ENCODE data around the gene NTMT2. TPM values are rescaled to one million over a fixed set of nuclear protein-coding genes. Genes with fewer than 3 reads are reported as not detected.

NTMT2 gene
- total RNA-seq, 1 donor: not detected

DNA sequence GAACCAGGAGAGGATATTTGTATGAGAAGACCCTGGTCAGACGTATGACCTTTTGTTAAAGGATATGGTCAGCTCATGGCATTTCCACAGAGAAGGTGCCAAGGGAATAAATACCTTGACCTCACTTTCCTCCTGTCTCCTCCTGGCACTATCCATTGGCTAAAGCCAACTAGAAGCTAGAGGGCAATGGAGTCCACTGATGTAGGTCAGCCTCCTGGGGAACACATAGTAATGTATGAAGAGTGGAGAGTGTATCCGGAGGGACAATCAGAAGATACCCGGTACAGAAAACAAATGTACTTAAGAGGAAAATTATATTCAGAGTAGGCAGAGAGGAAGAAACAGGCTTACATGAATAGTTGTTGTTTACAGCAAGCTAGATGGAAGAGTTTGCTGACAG is 698 bp upstream of the NTMT2 start:
- no peak overlapping the region for H3K4me3 ChIP-seq (ENCODE audit: low read depth, low read length)
- TF ChIP-seq, protein P1, sequence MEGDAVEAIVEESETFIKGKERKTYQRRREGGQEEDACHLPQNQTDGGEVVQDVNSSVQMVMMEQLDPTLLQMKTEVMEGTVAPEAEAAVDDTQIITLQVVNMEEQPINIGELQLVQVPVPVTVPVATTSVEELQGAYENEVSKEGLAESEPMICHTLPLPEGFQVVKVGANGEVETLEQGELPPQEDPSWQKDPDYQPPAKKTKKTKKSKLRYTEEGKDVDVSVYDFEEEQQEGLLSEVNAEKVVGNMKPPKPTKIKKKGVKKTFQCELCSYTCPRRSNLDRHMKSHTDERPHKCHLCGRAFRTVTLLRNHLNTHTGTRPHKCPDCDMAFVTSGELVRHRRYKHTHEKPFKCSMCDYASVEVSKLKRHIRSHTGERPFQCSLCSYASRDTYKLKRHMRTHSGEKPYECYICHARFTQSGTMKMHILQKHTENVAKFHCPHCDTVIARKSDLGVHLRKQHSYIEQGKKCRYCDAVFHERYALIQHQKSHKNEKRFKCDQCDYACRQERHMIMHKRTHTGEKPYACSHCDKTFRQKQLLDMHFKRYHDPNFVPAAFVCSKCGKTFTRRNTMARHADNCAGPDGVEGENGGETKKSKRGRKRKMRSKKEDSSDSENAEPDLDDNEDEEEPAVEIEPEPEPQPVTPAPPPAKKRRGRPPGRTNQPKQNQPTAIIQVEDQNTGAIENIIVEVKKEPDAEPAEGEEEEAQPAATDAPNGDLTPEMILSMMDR (IDR thresholded peaks at IDR 0.05; ENCODE audit: insufficient read depth, low read depth, low read length): no peak
- DNase-seq (ENCODE audit: low read depth): no peak

DNA sequence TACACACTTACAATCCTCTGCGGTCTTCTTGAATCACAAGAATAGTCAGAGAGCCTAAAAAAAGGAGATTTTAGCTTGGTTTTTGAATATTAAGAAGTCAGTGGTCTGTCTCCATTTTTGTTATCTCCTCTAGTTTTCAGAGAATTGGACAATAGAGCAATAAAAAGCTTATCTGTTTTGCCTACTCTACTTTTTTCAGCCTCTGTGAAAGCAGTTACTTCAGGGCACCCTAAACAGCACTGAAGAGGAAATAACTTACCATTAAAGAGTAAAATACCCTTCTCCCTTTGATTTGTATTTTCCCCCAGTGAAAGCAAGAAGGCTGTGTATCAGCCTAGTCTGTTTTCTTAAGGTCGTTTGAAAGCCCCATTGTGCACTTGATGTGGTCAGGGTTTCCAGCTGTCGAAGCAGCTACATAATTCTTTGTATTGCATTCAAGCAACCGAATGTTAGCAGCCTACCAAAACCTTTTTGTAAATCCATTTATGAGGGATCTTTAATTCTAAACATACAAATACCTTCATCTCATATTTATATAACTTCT is 1.0 kb downstream of the NTMT2 start:
- no peak overlapping the region for H3K4me3 ChIP-seq (ENCODE audit: low read depth, low read length)
- DNase-seq (ENCODE audit: low read depth): no peak
- TF ChIP-seq, protein P1 (IDR thresholded peaks at IDR 0.05; ENCODE audit: insufficient read depth, low read depth, low read length): no peak

DNA sequence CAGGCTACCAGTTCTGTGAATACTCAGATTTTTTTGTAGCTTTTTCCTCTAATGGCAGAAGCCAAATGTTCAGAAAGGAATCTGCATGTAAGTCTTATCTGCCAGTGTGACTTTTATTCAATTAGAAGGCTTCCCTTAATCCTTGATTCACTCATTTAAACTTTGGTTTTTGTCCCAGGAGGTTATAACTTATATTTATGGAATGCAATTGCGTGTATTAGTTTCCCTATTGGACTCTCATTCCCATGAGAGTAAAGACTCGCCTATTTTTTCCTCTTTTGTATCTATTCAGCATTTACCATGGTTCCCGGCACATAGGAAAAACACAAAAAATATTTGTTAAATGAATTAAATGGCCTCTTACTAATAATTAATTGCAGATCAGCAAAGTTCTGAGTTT is 3.5 kb downstream of the NTMT2 start:
- no peak for DNase-seq (ENCODE audit: low read depth)
- TF ChIP-seq, protein P1 (IDR thresholded peaks at IDR 0.05; ENCODE audit: insufficient read depth, low read depth, low read length): no peak
- no peak overlapping the region for H3K4me3 ChIP-seq (ENCODE audit: low read depth, low read length)

DNA sequence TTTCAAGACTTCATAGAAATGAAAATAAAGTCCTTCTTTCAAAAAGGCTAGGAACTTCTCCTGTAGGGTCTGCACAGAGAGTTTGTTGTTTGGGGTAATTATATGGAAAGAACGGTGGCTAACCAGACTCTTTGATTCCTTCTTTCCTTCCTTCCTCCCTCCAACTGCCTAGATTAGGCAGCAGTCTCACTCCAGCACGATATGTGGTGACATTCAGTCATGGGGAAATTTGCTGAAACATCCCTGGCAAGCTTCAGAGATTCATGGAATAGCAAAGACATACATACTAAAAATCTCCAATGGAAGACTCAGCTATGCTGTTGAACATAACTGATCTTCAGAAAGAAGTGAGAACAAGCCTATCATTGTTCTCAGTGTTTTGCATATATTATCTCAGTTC is 4.3 kb downstream of the NTMT2 start:
- TF ChIP-seq, protein P1 (IDR thresholded peaks at IDR 0.05; ENCODE audit: insufficient read depth, low read depth, low read length): no peak
- no peak overlapping the region for H3K4me3 ChIP-seq (ENCODE audit: low read depth, low read length)
- DNase-seq (ENCODE audit: low read depth): no peak

DNA sequence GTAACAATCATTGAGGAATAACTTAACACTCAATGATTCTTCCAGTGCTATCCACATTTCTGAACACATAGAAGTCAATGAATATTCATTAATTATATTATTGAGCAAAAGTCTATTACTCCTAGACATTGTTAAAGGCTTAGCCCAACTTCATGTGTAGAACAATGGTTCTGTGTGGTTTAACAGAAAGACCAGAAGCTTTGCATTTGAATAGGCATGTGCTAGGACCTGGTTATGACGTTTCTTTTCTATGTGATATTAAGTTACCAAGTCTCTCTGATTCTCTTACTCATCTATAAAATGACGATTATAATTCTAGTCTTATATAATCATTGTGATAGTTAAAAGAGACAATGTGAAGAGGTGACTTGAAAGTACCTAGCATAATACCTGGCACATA is 5.2 kb downstream of the NTMT2 start:
- no peak for DNase-seq (ENCODE audit: low read depth)
- H3K4me3 ChIP-seq (ENCODE audit: low read depth, low read length): no peak overlapping the region

DNA sequence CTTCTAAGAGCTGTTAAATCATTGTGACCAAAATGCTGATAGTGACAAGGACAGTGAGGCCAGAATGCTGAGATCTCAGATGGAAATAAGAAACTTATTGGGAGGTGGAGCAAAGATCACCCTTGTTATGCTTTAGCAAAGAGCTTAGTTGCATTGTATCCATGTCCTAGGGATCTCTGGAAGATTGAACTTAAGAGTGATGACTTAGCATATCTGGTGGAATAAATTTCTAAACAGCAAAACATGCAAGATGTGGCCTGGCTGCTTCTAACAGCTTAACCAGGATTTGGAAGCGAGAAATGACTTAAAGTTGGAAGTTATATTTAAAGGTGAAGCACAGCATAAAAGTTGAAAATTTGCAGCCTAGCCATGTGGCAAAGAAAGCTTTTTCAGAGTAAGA is 7.7 kb downstream of the NTMT2 start:
- DNase-seq (ENCODE audit: low read depth): no peak
- no peak overlapping the region for H3K4me3 ChIP-seq (ENCODE audit: low read depth, low read length)
- TF ChIP-seq, protein P1 (IDR thresholded peaks at IDR 0.05; ENCODE audit: insufficient read depth, low read depth, low read length): no peak

More for the DNA sequence above, 5.2 kb downstream of the NTMT2 start:
- TF ChIP-seq, protein P1 (IDR thresholded peaks at IDR 0.05; ENCODE audit: insufficient read depth, low read depth, low read length): no peak

DNA sequence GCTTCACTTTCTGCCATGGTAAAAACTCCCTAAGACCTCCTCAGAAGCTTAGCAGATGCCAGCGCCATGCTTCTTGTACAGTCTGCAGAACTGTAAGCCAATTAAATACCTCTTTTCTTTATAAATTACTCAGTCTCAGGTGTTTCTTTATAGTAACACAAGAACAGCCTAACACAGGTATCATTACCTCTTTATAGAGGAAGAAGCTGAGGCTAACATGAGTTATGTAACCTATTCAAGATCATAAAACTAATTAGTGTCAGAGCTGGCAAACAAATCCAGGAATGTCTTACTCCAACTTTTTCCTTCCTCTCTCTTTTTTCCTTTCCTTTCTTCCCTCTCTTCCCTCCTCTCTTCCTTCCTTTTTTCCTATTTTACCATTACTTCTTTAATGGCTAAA is 9.3 kb downstream of the NTMT2 start:
- TF ChIP-seq, protein P1 (IDR thresholded peaks at IDR 0.05; ENCODE audit: insufficient read depth, low read depth, low read length): no peak
- DNase-seq (ENCODE audit: low read depth): no peak
- no peak overlapping the region for H3K4me3 ChIP-seq (ENCODE audit: low read depth, low read length)
